K562 (cell line): Measurements from ENCODE around the gene PNKD. TPM values are rescaled to one million over a fixed set of nuclear protein-coding genes. Genes with fewer than 3 reads are reported as not detected.

ENCODE experiments used
- CTBP1 ChIP-seq: fragments of 450-650 bp; IDR thresholded peaks from 2 replicates; pipeline ENCODE4 v1.6.1; 2016; ENCODE audit warnings: borderline replicate concordance
- CTCF ChIP-seq, 3 experiments: IDR thresholded peaks in 2 of 3; conservative IDR thresholded peaks in 1 of 3; 2 replicates each; pipeline ENCODE4 v1.5.1; 2011 to 2012; ENCODE audit warnings: low read length in 3 of 3, mild to moderate bottlenecking in 3 of 3, control low read depth in 2 of 3, improper control_type of control experiment in 1 of 3, inconsistent platforms in 1 of 3, low read depth in 1 of 3, mixed read lengths in 1 of 3, moderate library complexity in 1 of 3; ENCODE audit not compliant: insufficient read depth in 2 of 3
- CXXC5 ChIP-seq: fragments of 250-450 bp; sonication (Bioruptor Pico); IDR thresholded peaks from 2 replicates; pipeline ENCODE4 v1.8.0; 2022; ENCODE audit warnings: inconsistent platforms, mild to moderate bottlenecking, moderate library complexity
- DMBX1 ChIP-seq: fragments of 250-450 bp; sonication (Bioruptor Pico); IDR thresholded peaks from 2 replicates; pipeline ENCODE4 v1.8.0; 2022; ENCODE audit warnings: inconsistent platforms, mild to moderate bottlenecking, moderate library complexity, borderline replicate concordance
- MAFG ChIP-seq: fragments of 450-650 bp; conservative IDR thresholded peaks from 2 replicates; pipeline ENCODE4 v1.6.1; 2016; ENCODE audit warnings: missing genetic modification characterization, missing compliant biosample characterization
- MTA2 ChIP-seq: fragments of 450-650 bp; IDR thresholded peaks from 2 replicates; pipeline ENCODE4 v1.6.1; 2016; ENCODE audit warnings: low read depth
- SAFB2 ChIP-seq: fragments of 200-400 bp; formaldehyde crosslinking; IDR thresholded peaks from 2 replicates; pipeline ENCODE4 v1.6.1; 2018; ENCODE audit warnings: borderline replicate concordance, low read length, low read depth, moderate library complexity; ENCODE audit not compliant: severe bottlenecking
- TOE1 ChIP-seq, 2 experiments: fragments of 450-650 bp in 1 of 2; sonication (generic) in 1 of 2; formaldehyde crosslinking in 1 of 2; IDR thresholded peaks; 2 replicates each; pipeline versions ENCODE4 v1.7.1 to v1.8.0; 2016 to 2022; ENCODE audit warnings: borderline replicate concordance in 2 of 2, mild to moderate bottlenecking in 2 of 2, antibody characterized with exemption in 1 of 2, inconsistent platforms in 1 of 2, low read depth in 1 of 2, missing genetic modification reagents in 1 of 2, moderate library complexity in 1 of 2
- TRIM24 ChIP-seq, 2 experiments: fragments of 450-650 bp; IDR thresholded peaks; 2 replicates each; pipeline ENCODE4 v1.6.1; 2016
- ZBTB40 ChIP-seq, 2 experiments: fragments of 450-650 bp in 1 of 2; sonication (generic) in 1 of 2; formaldehyde crosslinking in 1 of 2; IDR thresholded peaks; 2 replicates each; pipeline versions ENCODE4 v1.7.1 to v1.9.0; 2016 to 2022; ENCODE audit warnings: inconsistent platforms in 1 of 2, mild to moderate bottlenecking in 1 of 2, missing genetic modification reagents in 1 of 2
- ZBTB7A ChIP-seq: IDR thresholded peaks from 2 replicates; pipeline ENCODE4 v1.6.1; 2011; ENCODE audit warnings: low read depth, mild to moderate bottlenecking, low read length, moderate library complexity, borderline replicate concordance; ENCODE audit not compliant: control insufficient read depth
- ZFPM2 ChIP-seq: fragments of 250-450 bp; sonication (Bioruptor Pico); IDR thresholded peaks from 2 replicates; pipeline ENCODE4 v1.5.1; 2022; ENCODE audit warnings: mild to moderate bottlenecking
- polyA plus RNA-seq, 8 experiments: library from polyadenylated mRNA; depleted of rRNA in 4 of 8; stranded (reverse) in 5 of 8; unstranded in 3 of 8; fragments of >200 nt; fragmentation: Nextera tagmentation in 2 of 8; fragmentation: Illumina TruSeq in 1 of 8; extraction: Ambion mirVana in 2 of 8; extraction: Trizol in 1 of 8; gene quantifications; 2 replicates each; pipeline versions ENCODE4 v1.2.1 to v1.2.3, GENCODE V29; 2011 to 2014; ENCODE audit warnings: inconsistent platforms in 1 of 8, missing spikeins in 1 of 8
- total RNA-seq, 7 experiments: library from RNA; depleted of rRNA in 6 of 7; stranded (reverse); fragments of >200 nt in 6 of 7; fragmentation: Illumina TruSeq in 2 of 7; extraction: Trizol in 2 of 7; gene quantifications; 2 replicates each; pipeline versions ENCODE4 v1.2.1 to v1.2.3, GENCODE V29; 2011 to 2021; ENCODE audit warnings: low replicate concordance in 1 of 7
- TF ChIP-seq, protein P1 (sequence below): conservative IDR thresholded peaks from 2 replicates; pipeline ENCODE4 v1.6.1; 2011; ENCODE audit warnings: low read depth, mild to moderate bottlenecking, low read length; ENCODE audit not compliant: control insufficient read depth

Gene PNKD
- total and polyA plus RNA-seq, 9 of the 15 experiments (the other 6 are each of a cell fraction or from before 2014, with no cell fraction given): 26.0 to 105 (median 60.1) TPM

- peak; percentile 52 for TF ChIP-seq ZBTB40 (IDR thresholded peaks at IDR 0.05)
- no peak for TF ChIP-seq ZBTB40 (CRISPR knock-in tag; IDR thresholded peaks at IDR 0.05)
- TF ChIP-seq, protein P1, sequence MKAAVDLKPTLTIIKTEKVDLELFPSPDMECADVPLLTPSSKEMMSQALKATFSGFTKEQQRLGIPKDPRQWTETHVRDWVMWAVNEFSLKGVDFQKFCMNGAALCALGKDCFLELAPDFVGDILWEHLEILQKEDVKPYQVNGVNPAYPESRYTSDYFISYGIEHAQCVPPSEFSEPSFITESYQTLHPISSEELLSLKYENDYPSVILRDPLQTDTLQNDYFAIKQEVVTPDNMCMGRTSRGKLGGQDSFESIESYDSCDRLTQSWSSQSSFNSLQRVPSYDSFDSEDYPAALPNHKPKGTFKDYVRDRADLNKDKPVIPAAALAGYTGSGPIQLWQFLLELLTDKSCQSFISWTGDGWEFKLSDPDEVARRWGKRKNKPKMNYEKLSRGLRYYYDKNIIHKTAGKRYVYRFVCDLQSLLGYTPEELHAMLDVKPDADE: peak; percentile 67; the same call in 1 of the 2 replicates
- TF ChIP-seq CTCF (IDR thresholded peaks at IDR 0.05 in 2 of 3, conservative IDR thresholded peaks at IDR 0.05 in 1 of 3; ENCODE audit: insufficient read depth in 2 of 3, low read depth in 1 of 3, low read length in 3 of 3): no peak
- TF ChIP-seq SAFB2: no peak
- TF ChIP-seq ZBTB7A: peak; percentile 29; the same call in 1 of the 2 replicates
- peak; percentile 89 for TF ChIP-seq MAFG
- peak; percentile 86 for TF ChIP-seq CTBP1
- no peak for TF ChIP-seq ZFPM2
- peak; percentile 62; the same call in 1 of the 2 replicates for TF ChIP-seq MTA2
- 0 out of 2 replicates have a peak, but pooled peaks have one; percentile 26 for TF ChIP-seq TOE1 (IDR thresholded peaks at IDR 0.05; ENCODE audit: borderline replicate concordance)
- no peak for TF ChIP-seq TOE1 (CRISPR knock-in tag; IDR thresholded peaks at IDR 0.05; ENCODE audit: borderline replicate concordance, low read depth)
- TF ChIP-seq DMBX1: peak; percentile 22; the same call in 1 of the 2 replicates
- TF ChIP-seq CXXC5 (CRISPR knock-in tag): peak; percentile 52
- TF ChIP-seq TRIM24 (IDR thresholded peaks at IDR 0.05): 0 out of 4 replicates have a peak, but pooled peaks of 1 of the 2 experiments have one; percentile 32
Observed at GRCh38 chr2:218332920-218333645, 62.8 kb downstream of the PNKD start (continued).
